Uterus (tissue), 4 donors: Measurements from ENCODE around the gene SMKR1. TPM values are rescaled to one million over a fixed set of nuclear protein-coding genes. Genes with fewer than 3 reads are reported as not detected.

Experiments used
- DNase-seq, 2 donors: peaks; one replicate each; pipeline ENCODE4 v3.0.0-alpha.2; 2019 to 2020
- H3K27ac ChIP-seq, 2 donors: fragments of 200-600 bp; sonication (generic); 1 replicate in 1 of 2; 2 replicates in 1 of 2; pipeline ENCODE4 v1.5.1; 2016 to 2018
- H3K27me3 ChIP-seq, 2 donors: fragments of 200-600 bp; sonication (generic); one replicate each; pipeline ENCODE4 v1.5.1; 2018 to 2019; ENCODE audit warnings: control low read depth in 1 of 2
- H3K36me3 ChIP-seq, 2 donors: fragments of 200-600 bp; sonication (generic); one replicate each; pipeline ENCODE4 v1.5.1; 2019; ENCODE audit warnings: control low read depth in 1 of 2
- H3K4me1 ChIP-seq, 2 donors: fragments of 200-600 bp; sonication (generic); one replicate each; pipeline ENCODE4 v1.5.1; 2018 to 2019; ENCODE audit warnings: control low read depth in 1 of 2
- H3K4me3 ChIP-seq, 2 donors: fragments of 200-600 bp; sonication (generic); 1 replicate in 1 of 2; 2 replicates in 1 of 2; pipeline ENCODE4 v1.5.1; 2018 to 2019; ENCODE audit warnings: mild to moderate bottlenecking in 1 of 2
- H3K9me3 ChIP-seq, 2 donors: fragments of 200-600 bp; sonication (generic); one replicate each; pipeline ENCODE4 v1.5.1; 2019; ENCODE audit warnings: control low read depth in 1 of 2
- CTCF ChIP-seq, 4 experiments: fragments of 200-600 bp in 2 of 4; fragments of 450-650 bp in 2 of 4; sonication (generic) in 2 of 4; IDR thresholded peaks; one replicate each; pipeline ENCODE4 v1.5.1; 2016 to 2019; ENCODE audit warnings: antibody characterized with exemption in 4 of 4, mild to moderate bottlenecking in 2 of 4, moderate library complexity in 1 of 4
- POLR2A ChIP-seq, 2 donors: fragments of 450-650 bp; IDR thresholded peaks; one replicate each; pipeline ENCODE4 v1.6.1; 2016; ENCODE audit warnings: antibody characterized with exemption in 2 of 2, mild to moderate bottlenecking in 1 of 2, moderate library complexity in 1 of 2
- intact Hi-C: fragments of 100-400 bp; cut with DNase I; formaldehyde crosslinking; loops from one replicate; pipeline ENCODE4 v1.15.1; 2023; ENCODE audit warnings: low total_unique reads
- total RNA-seq, 4 donors: library from RNA; depleted of rRNA in 3 of 4; stranded (reverse); fragments of >200 nt in 3 of 4; gene quantifications; one replicate each; pipeline versions ENCODE4 v1.1.0 to v1.2.4, GENCODE V29; 2014 to 2023
- donor health status: DM: yes; HTN: yes; CAD: no.

Gene SMKR1
- total RNA-seq, 4 donors from 2014 or later, result 0.35 to 1.7 TPM; not detected in 2

DNA sequence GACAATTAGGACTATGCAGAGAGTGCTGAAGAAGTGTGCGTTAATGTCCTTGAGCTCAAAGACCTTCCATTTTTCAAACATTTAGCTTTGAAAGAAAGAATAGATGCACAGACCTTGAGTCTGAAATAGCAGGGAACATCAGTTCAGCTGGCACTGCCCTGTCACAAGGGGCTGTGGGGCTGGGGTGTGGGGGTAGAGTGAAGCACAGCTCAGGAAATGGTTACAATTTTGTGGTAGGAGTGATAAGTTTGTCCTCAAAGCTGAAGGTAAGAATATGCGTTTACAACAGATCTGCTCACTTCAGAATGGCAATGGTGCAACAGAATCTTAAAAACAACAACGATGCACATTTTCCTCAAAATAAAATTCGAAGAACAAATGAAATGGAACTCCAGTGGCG lies 33.6 kb downstream of the SMKR1 start:
- H3K4me3 ChIP-seq, result no peak overlapping the region
- no peaks in the 10 kb centered on the region for H3K4me1 ChIP-seq
- H3K27ac ChIP-seq, result no peak overlapping the region
- H3K9me3 ChIP-seq, result no peaks in the 10 kb centered on the region
- no peaks in the 10 kb centered on the region for H3K27me3 ChIP-seq
- DNase-seq, result no peak
- intact Hi-C loops, result no loop called here
- TF ChIP-seq CTCF (IDR thresholded peaks at IDR 0.05) (no peak), POLR2A (IDR thresholded peaks at IDR 0.05) (no peak)
- H3K36me3 ChIP-seq, result no peaks in the 10 kb centered on the region

DNA sequence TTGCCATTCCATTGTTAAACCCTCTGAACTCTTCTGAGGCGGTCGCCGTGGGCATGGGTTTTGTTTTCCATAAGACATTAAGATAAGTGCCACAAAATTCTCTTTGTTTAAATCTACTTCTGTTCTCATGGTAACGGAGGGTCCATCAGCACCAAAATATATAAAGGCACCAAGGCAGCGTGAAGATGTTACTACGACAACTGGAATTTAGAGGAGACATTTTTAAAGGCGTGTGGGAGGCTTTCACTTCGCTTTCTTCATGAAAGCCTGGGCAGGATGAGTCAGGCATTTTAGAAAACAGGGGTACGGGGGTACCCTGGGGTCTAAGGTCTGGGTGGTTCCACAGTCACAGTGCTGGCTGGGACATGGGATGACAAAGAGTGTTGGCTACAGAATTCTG lies 34.0 kb downstream of the SMKR1 start:
- Histone ChIP-seq H3K27me3 (no peaks in the 10 kb centered on the region), H3K27ac (no peak overlapping the region), H3K4me1 (no peaks in the 10 kb centered on the region), H3K4me3 (no peak overlapping the region), H3K9me3 (no peaks in the 10 kb centered on the region), H3K36me3 (no peaks in the 10 kb centered on the region)
- intact Hi-C loops, result no loop called here
- DNase-seq, result no peak
- TF ChIP-seq CTCF (IDR thresholded peaks at IDR 0.05), result no peak
- no peak for TF ChIP-seq POLR2A (IDR thresholded peaks at IDR 0.05)

GRCh38 chr7:129538790-129539189 lies 36.5 kb downstream of the SMKR1 start:
- TF ChIP-seq CTCF (IDR thresholded peaks at IDR 0.05) (no peak), POLR2A (IDR thresholded peaks at IDR 0.05) (no peak)
- Histone ChIP-seq H3K4me3 (no peak overlapping the region), H3K36me3 (no peaks in the 10 kb centered on the region), H3K4me1 (no peaks in the 10 kb centered on the region), H3K27me3 (no peaks in the 10 kb centered on the region), H3K27ac (no peak overlapping the region), H3K9me3 (no peaks in the 10 kb centered on the region)
- intact Hi-C loops, result no loop called here
- DNase-seq, result no peak

GRCh38 chr7:129540340-129540739 lies 38.0 kb downstream of the SMKR1 start:
- intact Hi-C loops, result no loop called here

GRCh38 chr7:129544700-129545099 lies 42.4 kb downstream of the SMKR1 start:
- H3K4me3 ChIP-seq, result no peak overlapping the region
- no peaks in the 10 kb centered on the region for H3K27me3 ChIP-seq
- no peaks in the 10 kb centered on the region for H3K4me1 ChIP-seq
- TF ChIP-seq POLR2A (IDR thresholded peaks at IDR 0.05) (no peak), CTCF (IDR thresholded peaks at IDR 0.05) (no peak)
- intact Hi-C loops, result no loop called here
- no peak overlapping the region for H3K27ac ChIP-seq
- H3K36me3 ChIP-seq, result no peaks in the 10 kb centered on the region
- no peaks in the 10 kb centered on the region for H3K9me3 ChIP-seq
- DNase-seq, result no peak

More at GRCh38 chr7:129540340-129540739, 38.0 kb downstream of the SMKR1 start:
- Histone ChIP-seq H3K27ac (no peak overlapping the region), H3K9me3 (no peaks in the 10 kb centered on the region), H3K4me1 (no peaks in the 10 kb centered on the region), H3K4me3 (no peak overlapping the region), H3K27me3 (no peaks in the 10 kb centered on the region), H3K36me3 (no peaks in the 10 kb centered on the region)
- TF ChIP-seq CTCF (IDR thresholded peaks at IDR 0.05) (no peak), POLR2A (IDR thresholded peaks at IDR 0.05) (no peak)
- DNase-seq, result no peak
